ENCODE results near the gene LYRM4. TPM values are rescaled to one million over a fixed set of nuclear protein-coding genes. Genes with fewer than 3 reads are reported as not detected.
A peak's percentile ranks its signal among the peaks of the same experiment; 100 is the strongest.

Gene LYRM4
- total and polyA plus RNA-seq, 9 of the 15 experiments (the other 6 are each of a cell fraction or from before 2014, with no cell fraction given): 24.2 to 69.4 (median 41.8) TPM

DNA sequence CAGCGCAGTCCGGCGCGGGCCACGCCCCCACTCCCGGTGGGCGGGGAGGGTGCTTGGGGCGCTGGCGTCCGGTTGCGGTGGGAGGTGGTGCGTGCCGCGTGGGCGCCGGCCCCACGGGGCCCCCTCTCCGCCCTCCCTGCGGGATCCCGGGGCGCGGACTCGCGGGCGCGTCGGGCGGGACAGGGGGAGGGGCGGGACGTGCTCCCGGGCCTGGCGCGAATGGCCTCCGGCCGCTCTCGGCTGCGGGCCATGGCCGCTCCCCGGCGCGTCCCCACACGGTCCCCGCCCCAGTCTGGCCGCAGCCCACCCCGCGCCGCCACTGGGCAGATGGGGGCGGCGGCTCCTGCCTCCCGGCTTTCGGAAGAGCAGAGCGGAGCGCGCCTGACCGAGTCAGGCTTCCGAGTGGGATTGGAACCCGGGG, 176.4 kb downstream of the LYRM4 start (continued):
- peak in 1 of 3 experiments; percentile 53 for TF ChIP-seq YY1 (IDR thresholded peaks at IDR 0.05; ENCODE audit: borderline replicate concordance in 1 of 3, control insufficient read depth in 1 of 3, extremely low read depth in 1 of 3, insufficient read depth in 3 of 3, insufficient read length in 1 of 3, insufficient replicate concordance in 2 of 3, low read depth in 1 of 3, low read length in 2 of 3)
- TF ChIP-seq NELFE (IDR thresholded peaks at IDR 0.05; ENCODE audit: insufficient read depth, insufficient read length): no peak
- peak; percentile 58 for TF ChIP-seq KDM5B (IDR thresholded peaks at IDR 0.05; ENCODE audit: insufficient replicate concordance, low read depth, low read length)
- no peak for TF ChIP-seq SREBF2 (CRISPR knock-in tag; IDR thresholded peaks at IDR 0.05)
- no peak; the same call in 1 of the 2 replicates for TF ChIP-seq NR3C1 (CRISPR knock-in tag; IDR thresholded peaks at IDR 0.05)
- TF ChIP-seq ZKSCAN8 (CRISPR knock-in tag; IDR thresholded peaks at IDR 0.05): no peak
- no peak for TF ChIP-seq MCM7 (IDR thresholded peaks at IDR 0.05)
- TF ChIP-seq, protein P1, sequence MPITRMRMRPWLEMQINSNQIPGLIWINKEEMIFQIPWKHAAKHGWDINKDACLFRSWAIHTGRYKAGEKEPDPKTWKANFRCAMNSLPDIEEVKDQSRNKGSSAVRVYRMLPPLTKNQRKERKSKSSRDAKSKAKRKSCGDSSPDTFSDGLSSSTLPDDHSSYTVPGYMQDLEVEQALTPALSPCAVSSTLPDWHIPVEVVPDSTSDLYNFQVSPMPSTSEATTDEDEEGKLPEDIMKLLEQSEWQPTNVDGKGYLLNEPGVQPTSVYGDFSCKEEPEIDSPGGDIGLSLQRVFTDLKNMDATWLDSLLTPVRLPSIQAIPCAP (CRISPR knock-in tag; IDR thresholded peaks at IDR 0.05; ENCODE audit: borderline replicate concordance): no peak
- TF ChIP-seq, protein P2, sequence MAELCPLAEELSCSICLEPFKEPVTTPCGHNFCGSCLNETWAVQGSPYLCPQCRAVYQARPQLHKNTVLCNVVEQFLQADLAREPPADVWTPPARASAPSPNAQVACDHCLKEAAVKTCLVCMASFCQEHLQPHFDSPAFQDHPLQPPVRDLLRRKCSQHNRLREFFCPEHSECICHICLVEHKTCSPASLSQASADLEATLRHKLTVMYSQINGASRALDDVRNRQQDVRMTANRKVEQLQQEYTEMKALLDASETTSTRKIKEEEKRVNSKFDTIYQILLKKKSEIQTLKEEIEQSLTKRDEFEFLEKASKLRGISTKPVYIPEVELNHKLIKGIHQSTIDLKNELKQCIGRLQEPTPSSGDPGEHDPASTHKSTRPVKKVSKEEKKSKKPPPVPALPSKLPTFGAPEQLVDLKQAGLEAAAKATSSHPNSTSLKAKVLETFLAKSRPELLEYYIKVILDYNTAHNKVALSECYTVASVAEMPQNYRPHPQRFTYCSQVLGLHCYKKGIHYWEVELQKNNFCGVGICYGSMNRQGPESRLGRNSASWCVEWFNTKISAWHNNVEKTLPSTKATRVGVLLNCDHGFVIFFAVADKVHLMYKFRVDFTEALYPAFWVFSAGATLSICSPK (IDR thresholded peaks at IDR 0.05; ENCODE audit: borderline replicate concordance): no peak
- TF ChIP-seq KLF6 (CRISPR knock-in tag; IDR thresholded peaks at IDR 0.05; ENCODE audit: borderline replicate concordance): no peak
- peak; percentile 21 for TF ChIP-seq RBBP5 (IDR thresholded peaks at IDR 0.05; ENCODE audit: borderline replicate concordance, insufficient read depth, low read length, poor library complexity, severe bottlenecking)
- TF ChIP-seq ZNF184 (CRISPR knock-in tag; IDR thresholded peaks at IDR 0.05): no peak
- TF ChIP-seq, protein P3, sequence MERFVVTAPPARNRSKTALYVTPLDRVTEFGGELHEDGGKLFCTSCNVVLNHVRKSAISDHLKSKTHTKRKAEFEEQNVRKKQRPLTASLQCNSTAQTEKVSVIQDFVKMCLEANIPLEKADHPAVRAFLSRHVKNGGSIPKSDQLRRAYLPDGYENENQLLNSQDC (CRISPR knock-in tag; IDR thresholded peaks at IDR 0.05): no peak
- no peak for TF ChIP-seq ADNP (tag; IDR thresholded peaks at IDR 0.05)
- no peak for TF ChIP-seq KHSRP (IDR thresholded peaks at IDR 0.05)
- TF ChIP-seq GABPB1 (CRISPR knock-in tag; IDR thresholded peaks at IDR 0.05): no peak
- TF ChIP-seq CBFB (CRISPR knock-in tag; IDR thresholded peaks at IDR 0.05): no peak
- no peak for TF ChIP-seq SREBF1 (IDR thresholded peaks at IDR 0.05; ENCODE audit: borderline replicate concordance, low read depth, low read length)
- no peak for TF ChIP-seq ZBTB17 (CRISPR knock-in tag; IDR thresholded peaks at IDR 0.05)
- no peak for TF ChIP-seq GTF2F1 (IDR thresholded peaks at IDR 0.05; ENCODE audit: low read depth, low read length)
- no peak for TF ChIP-seq MEIS2 (IDR thresholded peaks at IDR 0.05; ENCODE audit: partially characterized antibody)
- no peak for TF ChIP-seq HOXB6 (CRISPR knock-in tag; IDR thresholded peaks at IDR 0.05; ENCODE audit: borderline replicate concordance)
- TF ChIP-seq NCOA1 (IDR thresholded peaks at IDR 0.05; ENCODE audit: low read depth): no peak

Data from K562 (cell line).